ENCODE measurements around the gene CXCL13. TPM values are rescaled to one million over a fixed set of nuclear protein-coding genes. Genes with fewer than 3 reads are reported as not detected.
A peak's percentile ranks its signal among the peaks of the same experiment; 100 is the strongest.

Gene CXCL13
- polyA plus RNA-seq, 1 of the 3 experiments (the other 2 are of a cell fraction), result not detected

DNA sequence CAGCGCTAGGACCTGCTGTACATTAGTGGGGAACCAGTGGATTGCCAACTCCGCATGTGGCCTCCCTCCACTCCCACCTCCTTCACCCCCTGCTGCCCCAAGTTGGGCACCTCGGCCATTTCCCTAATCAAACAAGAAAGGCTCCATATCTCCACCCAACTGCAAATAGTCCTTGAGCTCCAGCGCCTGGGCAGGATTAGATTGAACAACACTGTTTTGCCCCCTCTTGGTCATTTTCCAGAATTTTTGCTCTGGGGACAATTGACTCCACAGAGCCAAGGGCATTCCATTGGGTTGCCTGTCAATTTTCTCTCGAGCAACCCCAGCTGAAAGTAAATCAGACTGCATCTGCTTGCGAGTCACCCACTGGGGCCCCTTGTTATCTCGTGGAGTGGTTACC is 29.6 kb downstream of the CXCL13 start:
- Histone ChIP-seq H4K20me1 (ENCODE audit: insufficient read depth) (no peaks in the 10 kb centered on the region), H3K79me2 (ENCODE audit: insufficient read depth) (no peaks in the 10 kb centered on the region), H3K9me3 (no peaks in the 10 kb centered on the region; the same call in 1 of the 2 replicates), H3K4me3 (ENCODE audit: low read depth in 2 of 2, low read length in 1 of 2) (no peak overlapping the region), H3K27ac (ENCODE audit: low read depth in 2 of 2, low read length in 1 of 2) (no peak overlapping the region), H3K9ac (no peak overlapping the region), H3K36me3 (replicated peaks in 1 of 2; ENCODE audit: control insufficient read depth in 1 of 2, insufficient read depth in 2 of 2, low read length in 1 of 2) (no peaks in the 10 kb centered on the region), H3K4me2 (no peak overlapping the region), H3K27me3 (ENCODE audit: insufficient read depth) (no peaks in the 10 kb centered on the region), H2AFZ (ENCODE audit: low read depth) (no peak overlapping the region), H3K9me2 (no peaks in the 10 kb centered on the region), H3K4me1 (ENCODE audit: control insufficient read depth in 1 of 2, insufficient read depth in 2 of 2, low read depth in 1 of 2, low read length in 1 of 2) (no peaks in the 10 kb centered on the region; a peak in 1 of 4 replicates), H3F3A (replicated peaks; ENCODE audit: insufficient read depth) (no peaks in the 10 kb centered on the region)
- 18% methylated on average over 4 of the region's 7 CpGs for WGBS (ENCODE audit: low lambda C conversion rate)
- ChIA-PET POLR2A (interaction anchor here (0.6 kb wide), 1 partner anchor 356 kb away, joined by 3 read pairs; no protein-coding TSS in a partner anchor), CTCF (no interaction called here)
- TF ChIP-seq FOSL2 (IDR thresholded peaks at IDR 0.05; ENCODE audit: borderline replicate concordance, low read depth) (no peak), CHD2 (IDR thresholded peaks at IDR 0.05; ENCODE audit: low read length, partially characterized antibody) (no peak), TAF1 (IDR thresholded peaks at IDR 0.05; ENCODE audit: borderline replicate concordance, low read depth, low read length) (no peak), RAD21 (IDR thresholded peaks at IDR 0.05; ENCODE audit: low read length) (no peak), RFX5 (IDR thresholded peaks at IDR 0.05; ENCODE audit: low read length) (no peak), EZH2phosphoT487 (IDR thresholded peaks at IDR 0.05; ENCODE audit: borderline replicate concordance, low read depth) (no peak), SMC3 (IDR thresholded peaks at IDR 0.05; ENCODE audit: low read depth, low read length) (no peak), SIN3A (IDR thresholded peaks at IDR 0.05; ENCODE audit: borderline replicate concordance, low read depth, low read length) (no peak), POLR2AphosphoS5 (IDR thresholded peaks at IDR 0.05; ENCODE audit: low read depth, low read length) (no peak), GABPA (IDR thresholded peaks at IDR 0.05; ENCODE audit: low read depth) (no peak), TEAD4 (IDR thresholded peaks at IDR 0.05; ENCODE audit: borderline replicate concordance, insufficient read depth) (no peak), FOXM1 (IDR thresholded peaks at IDR 0.05; ENCODE audit: low read depth) (no peak), ELF1 (IDR thresholded peaks at IDR 0.05) (no peak), TCF12 (IDR thresholded peaks at IDR 0.05) (no peak), JUND (IDR thresholded peaks at IDR 0.05) (no peak)
- TF ChIP-seq, protein P1, sequence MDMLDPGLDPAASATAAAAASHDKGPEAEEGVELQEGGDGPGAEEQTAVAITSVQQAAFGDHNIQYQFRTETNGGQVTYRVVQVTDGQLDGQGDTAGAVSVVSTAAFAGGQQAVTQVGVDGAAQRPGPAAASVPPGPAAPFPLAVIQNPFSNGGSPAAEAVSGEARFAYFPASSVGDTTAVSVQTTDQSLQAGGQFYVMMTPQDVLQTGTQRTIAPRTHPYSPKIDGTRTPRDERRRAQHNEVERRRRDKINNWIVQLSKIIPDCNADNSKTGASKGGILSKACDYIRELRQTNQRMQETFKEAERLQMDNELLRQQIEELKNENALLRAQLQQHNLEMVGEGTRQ (IDR thresholded peaks at IDR 0.05; ENCODE audit: borderline replicate concordance, low read depth, low read length), result no peak
- TF ChIP-seq, protein P2, sequence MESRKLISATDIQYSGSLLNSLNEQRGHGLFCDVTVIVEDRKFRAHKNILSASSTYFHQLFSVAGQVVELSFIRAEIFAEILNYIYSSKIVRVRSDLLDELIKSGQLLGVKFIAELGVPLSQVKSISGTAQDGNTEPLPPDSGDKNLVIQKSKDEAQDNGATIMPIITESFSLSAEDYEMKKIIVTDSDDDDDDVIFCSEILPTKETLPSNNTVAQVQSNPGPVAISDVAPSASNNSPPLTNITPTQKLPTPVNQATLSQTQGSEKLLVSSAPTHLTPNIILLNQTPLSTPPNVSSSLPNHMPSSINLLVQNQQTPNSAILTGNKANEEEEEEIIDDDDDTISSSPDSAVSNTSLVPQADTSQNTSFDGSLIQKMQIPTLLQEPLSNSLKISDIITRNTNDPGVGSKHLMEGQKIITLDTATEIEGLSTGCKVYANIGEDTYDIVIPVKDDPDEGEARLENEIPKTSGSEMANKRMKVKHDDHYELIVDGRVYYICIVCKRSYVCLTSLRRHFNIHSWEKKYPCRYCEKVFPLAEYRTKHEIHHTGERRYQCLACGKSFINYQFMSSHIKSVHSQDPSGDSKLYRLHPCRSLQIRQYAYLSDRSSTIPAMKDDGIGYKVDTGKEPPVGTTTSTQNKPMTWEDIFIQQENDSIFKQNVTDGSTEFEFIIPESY (IDR thresholded peaks at IDR 0.05; ENCODE audit: borderline replicate concordance, low read depth), result no peak
- DNase-seq, result no peak

DNA sequence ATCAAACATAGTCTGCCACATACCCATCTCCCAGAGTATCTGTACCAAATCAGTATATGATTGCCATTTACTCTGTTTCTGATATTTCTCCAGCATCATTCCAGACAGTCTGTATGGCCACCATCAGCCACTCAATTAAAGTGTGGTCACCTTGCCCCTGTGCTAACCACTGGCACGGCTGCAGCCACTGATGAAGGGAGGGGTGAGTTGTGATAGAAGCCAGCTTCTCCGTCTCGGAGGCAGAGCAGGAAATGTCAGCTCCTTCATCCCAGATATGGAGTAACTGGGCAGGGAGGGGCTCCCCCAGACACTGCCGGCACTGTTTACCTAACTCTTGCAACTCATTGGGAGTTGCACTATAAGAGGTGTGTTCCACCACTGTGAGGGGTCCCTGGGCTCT is 30.3 kb downstream of the CXCL13 start:
- WGBS (ENCODE audit: low lambda C conversion rate), result 8% methylated on average over 2 of the region's 4 CpGs
- Histone ChIP-seq H3K9ac (no peak overlapping the region), H3K4me3 (ENCODE audit: low read depth in 2 of 2, low read length in 1 of 2) (no peak overlapping the region), H3K27ac (ENCODE audit: low read depth in 2 of 2, low read length in 1 of 2) (no peak overlapping the region), H4K20me1 (ENCODE audit: insufficient read depth) (no peaks in the 10 kb centered on the region), H3K4me2 (peak overlapping the region; percentile 17; the same call in 1 of the 2 replicates), H3K27me3 (ENCODE audit: insufficient read depth) (no peaks in the 10 kb centered on the region), H2AFZ (ENCODE audit: low read depth) (no peak overlapping the region), H3K9me3 (no peaks in the 10 kb centered on the region; the same call in 1 of the 2 replicates), H3K36me3 (replicated peaks in 1 of 2; ENCODE audit: control insufficient read depth in 1 of 2, insufficient read depth in 2 of 2, low read length in 1 of 2) (no peaks in the 10 kb centered on the region), H3K4me1 (ENCODE audit: control insufficient read depth in 1 of 2, insufficient read depth in 2 of 2, low read depth in 1 of 2, low read length in 1 of 2) (no peaks in the 10 kb centered on the region; a peak in 1 of 4 replicates), H3K9me2 (no peaks in the 10 kb centered on the region), H3K79me2 (ENCODE audit: insufficient read depth) (no peaks in the 10 kb centered on the region), H3F3A (replicated peaks; ENCODE audit: insufficient read depth) (no peaks in the 10 kb centered on the region)
- no peak for TF ChIP-seq RAD21 (IDR thresholded peaks at IDR 0.05; ENCODE audit: low read length)
- TF ChIP-seq, protein P3, sequence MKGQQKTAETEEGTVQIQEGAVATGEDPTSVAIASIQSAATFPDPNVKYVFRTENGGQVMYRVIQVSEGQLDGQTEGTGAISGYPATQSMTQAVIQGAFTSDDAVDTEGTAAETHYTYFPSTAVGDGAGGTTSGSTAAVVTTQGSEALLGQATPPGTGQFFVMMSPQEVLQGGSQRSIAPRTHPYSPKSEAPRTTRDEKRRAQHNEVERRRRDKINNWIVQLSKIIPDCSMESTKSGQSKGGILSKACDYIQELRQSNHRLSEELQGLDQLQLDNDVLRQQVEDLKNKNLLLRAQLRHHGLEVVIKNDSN (IDR thresholded peaks at IDR 0.05; ENCODE audit: borderline replicate concordance, low read depth), result no peak
- no peak for TF ChIP-seq FOXJ3 (CRISPR knock-in tag; IDR thresholded peaks at IDR 0.05)
- no peak for TF ChIP-seq FOSL2 (IDR thresholded peaks at IDR 0.05; ENCODE audit: borderline replicate concordance, low read depth)
- TF ChIP-seq, protein P4, sequence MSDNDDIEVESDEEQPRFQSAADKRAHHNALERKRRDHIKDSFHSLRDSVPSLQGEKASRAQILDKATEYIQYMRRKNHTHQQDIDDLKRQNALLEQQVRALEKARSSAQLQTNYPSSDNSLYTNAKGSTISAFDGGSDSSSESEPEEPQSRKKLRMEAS (IDR thresholded peaks at IDR 0.05; ENCODE audit: low read depth), result no peak
- TF ChIP-seq, protein P1 (IDR thresholded peaks at IDR 0.05; ENCODE audit: borderline replicate concordance, low read depth, low read length), result no peak
- TF ChIP-seq GABPA (IDR thresholded peaks at IDR 0.05; ENCODE audit: low read depth), result no peak
- TF ChIP-seq, protein P5, sequence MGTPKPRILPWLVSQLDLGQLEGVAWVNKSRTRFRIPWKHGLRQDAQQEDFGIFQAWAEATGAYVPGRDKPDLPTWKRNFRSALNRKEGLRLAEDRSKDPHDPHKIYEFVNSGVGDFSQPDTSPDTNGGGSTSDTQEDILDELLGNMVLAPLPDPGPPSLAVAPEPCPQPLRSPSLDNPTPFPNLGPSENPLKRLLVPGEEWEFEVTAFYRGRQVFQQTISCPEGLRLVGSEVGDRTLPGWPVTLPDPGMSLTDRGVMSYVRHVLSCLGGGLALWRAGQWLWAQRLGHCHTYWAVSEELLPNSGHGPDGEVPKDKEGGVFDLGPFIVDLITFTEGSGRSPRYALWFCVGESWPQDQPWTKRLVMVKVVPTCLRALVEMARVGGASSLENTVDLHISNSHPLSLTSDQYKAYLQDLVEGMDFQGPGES (IDR thresholded peaks at IDR 0.05; ENCODE audit: low read depth, low read length), result no peak
- no peak for TF ChIP-seq MEF2A (IDR thresholded peaks at IDR 0.05; ENCODE audit: borderline replicate concordance, low read depth)
- no peak for TF ChIP-seq TAF1 (IDR thresholded peaks at IDR 0.05; ENCODE audit: borderline replicate concordance, low read depth, low read length)
- no peak for DNase-seq
- ChIA-PET CTCF (no interaction called here), POLR2A (interaction anchor here (0.6 kb wide), 1 partner anchor 356 kb away, joined by 3 read pairs; no protein-coding TSS in a partner anchor)
